Heart left ventricle (tissue), 16 donors: ENCODE measurements around the gene RITA1. TPM values are rescaled to one million over a fixed set of nuclear protein-coding genes. Genes with fewer than 3 reads are reported as not detected.

Experiments used
- ATAC-seq, 4 donors: fragments of 200-7000 bp; cut with Tn5 transposase; one replicate each; pipeline ENCODE4 v1.9.1; 2020 to 2022; ENCODE audit warnings: moderate library complexity in 4 of 4, mild to moderate bottlenecking in 3 of 4, moderate number of reproducible peaks in 1 of 4
- DNase-seq, 5 donors: peaks; one replicate each; pipeline ENCODE4 v3.0.0-alpha.2; 2020
- H3K27ac ChIP-seq, 12 donors: fragments of 200-600 bp; sonication (generic) in 4 of 12; one replicate each; pipeline versions ENCODE4 v1.5.0 to v1.8.0; 2016 to 2022; ENCODE audit warnings: mild to moderate bottlenecking in 2 of 12
- H3K27me3 ChIP-seq, 9 donors: fragments of 200-600 bp; sonication (generic) in 2 of 9; one replicate each; pipeline versions ENCODE4 v1.5.1 to v1.8.0; 2016 to 2022; ENCODE audit warnings: mild to moderate bottlenecking in 3 of 9
- H3K36me3 ChIP-seq, 9 donors: fragments of 200-600 bp; sonication (generic) in 2 of 9; one replicate each; pipeline versions ENCODE4 v1.5.0 to v1.8.0; 2018 to 2022; ENCODE audit warnings: mild to moderate bottlenecking in 2 of 9
- H3K4me1 ChIP-seq, 12 donors: fragments of 200-600 bp; sonication (generic) in 4 of 12; one replicate each; pipeline versions ENCODE4 v1.5.0 to v1.8.0; 2016 to 2022; ENCODE audit warnings: mild to moderate bottlenecking in 3 of 12
- H3K4me3 ChIP-seq, 12 donors: fragments of 200-600 bp; sonication (generic) in 4 of 12; one replicate each; pipeline versions ENCODE4 v1.5.0 to v1.8.0; 2017 to 2022; ENCODE audit warnings: mild to moderate bottlenecking in 9 of 12, moderate library complexity in 4 of 12
- H3K9me3 ChIP-seq, 12 donors: fragments of 200-600 bp; sonication (generic) in 4 of 12; one replicate each; pipeline versions ENCODE4 v1.5.0 to v1.8.0; 2016 to 2022; ENCODE audit warnings: mild to moderate bottlenecking in 1 of 12
- POLR2A ChIP-seq, 2 donors: fragments of 450-650 bp; IDR thresholded peaks; one replicate each; pipeline ENCODE4 v1.6.1; 2017; ENCODE audit warnings: antibody characterized with exemption in 2 of 2, mild to moderate bottlenecking in 2 of 2, moderate library complexity in 2 of 2
- WGBS, 4 donors: extraction: QIAGEN DNeasy Blood & Tissue Kit in 2 of 4; methylation state at CpG; one replicate each; pipeline versions ENCODE4 v1.1.5 to v1.1.7; 2013 to 2018; 5-methylcytosine and 5-hydroxymethylcytosine counted together
- intact Hi-C, 10 donors: fragments of 100-400 bp; cut with DNase I; formaldehyde crosslinking; loops; one replicate each; pipeline versions ENCODE4 v1.11.1 to v1.14.2; 2022
- polyA plus RNA-seq, 2 donors: library from polyadenylated mRNA; stranded (reverse); fragments of 200-250 nt; gene quantifications; one replicate each; pipeline ENCODE4 v1.2.3, GENCODE V29; 2013
- total RNA-seq, 9 donors: library from RNA; depleted of rRNA in 2 of 9; stranded (reverse); fragments of >200 nt in 2 of 9; fragmentation: NEBNext Ultra II Directional in 3 of 9; extraction: Animal tissue kit (Norgen Biotek cat#: 25700) in 3 of 9; gene quantifications; one replicate each; pipeline versions ENCODE4 v1.1.0 to v1.2.4, GENCODE V29; 2016 to 2023
- TF ChIP-seq, protein P1 (sequence below), 12 donors: fragments of 200-600 bp; sonication (generic) in 4 of 12; IDR thresholded peaks; one replicate each; pipeline versions ENCODE4 v1.5.0 to v1.8.0; 2018 to 2022; ENCODE audit warnings: antibody characterized with exemption in 12 of 12, mild to moderate bottlenecking in 5 of 12
- donor health status: ischemic (EF 13 %, LVEDD 7.1; RV severe dilation, severe dysfunction).
- donor health status: healthy with polysubstance abuse.
- donor health status: DM: no; HTN: yes; CAD: no.
- donor health status: DM: no; HTN: no; CAD: no.
- donor health status: ischemic (EF 25% LVEDD 6.9; RV normal size, moderate dysfunction).
- donor health status: ischemic (EF 25% LVEDD 5.7; RV mildly dilated, moderate dysfunction).
- donor health status: healthy.
- donor health status: DM: yes; HTN: yes; CAD: no.
- donor health status: ischemic (EF 35%, LVEDD 5.7; RV mildly dilated, moderate dysfunction).
- donor health status: nonischemic (EF 11% LVEDD 7.7; RV severe dilation, severe dysfunction).
- donor health status: DM: yes; HTN: yes; CAD: no.
- donor health status: PGD.
- donor health status: ischemic (EF 29% LVEDD 5.4; RV normal size, mild dysfunction).
- donor health status: nonischemic (EF 23%, LVEDD 6.1; RV moderate dilation, normal function).

Gene RITA1
- total and polyA plus RNA-seq, 11 donors = 10.4 to 30.7 (median 14.7) TPM

DNA sequence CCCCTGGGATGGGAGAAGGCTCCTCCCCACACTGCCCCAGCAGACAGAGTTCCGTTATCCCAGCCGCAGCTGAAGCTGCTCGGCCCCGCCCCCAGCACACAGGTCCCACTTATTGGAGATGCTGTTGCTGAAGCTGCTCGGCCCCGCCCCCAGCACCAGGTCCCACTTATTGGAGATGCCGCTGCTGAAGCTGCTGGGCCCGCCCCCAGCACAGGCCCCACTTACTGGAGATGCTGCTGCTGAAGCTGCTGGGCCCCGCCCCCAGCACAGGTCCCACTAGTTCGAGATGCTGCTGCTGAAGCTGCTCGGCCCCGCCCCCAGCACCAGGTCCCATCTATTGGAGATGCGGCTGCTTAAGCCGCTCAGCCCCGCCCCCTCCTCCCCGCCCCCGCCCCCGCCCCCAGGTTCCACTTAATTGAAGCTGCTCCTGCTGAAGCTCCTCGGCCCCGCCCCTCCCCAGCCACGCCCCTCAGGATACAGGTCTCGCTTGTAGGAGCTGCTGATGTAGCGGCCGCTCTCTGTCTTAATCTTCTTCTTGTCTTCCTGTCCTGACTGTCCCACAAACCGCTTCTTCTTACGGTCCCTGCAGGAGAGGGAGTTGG lies 24.0 kb upstream of the RITA1 start:
- intact Hi-C loops = no loop called here
- peaks cover 0 to 91% (median 85%) of the 10 kb centered on the region in 9 donors for H3K36me3 ChIP-seq
- peaks cover 0 to 3% (median 0%) of the 10 kb centered on the region in 9 donors for H3K27me3 ChIP-seq
- H3K4me1 ChIP-seq = peaks cover 0 to 6% (median 0%) of the 10 kb centered on the region in 12 donors
- 76 to 86% (median 80%) methylated on average over 16 to 26 of the region's 26 CpGs for WGBS, 4 donors
- H3K9me3 ChIP-seq = no peaks in the 10 kb centered on the region
- no peak overlapping the region for H3K27ac ChIP-seq
- ATAC-seq (no peak), DNase-seq (peak in 1 of 5 donors; percentile 54)
- H3K4me3 ChIP-seq = no peak overlapping the region
- TF ChIP-seq POLR2A (IDR thresholded peaks at IDR 0.05) = no peak
- TF ChIP-seq, protein P1, sequence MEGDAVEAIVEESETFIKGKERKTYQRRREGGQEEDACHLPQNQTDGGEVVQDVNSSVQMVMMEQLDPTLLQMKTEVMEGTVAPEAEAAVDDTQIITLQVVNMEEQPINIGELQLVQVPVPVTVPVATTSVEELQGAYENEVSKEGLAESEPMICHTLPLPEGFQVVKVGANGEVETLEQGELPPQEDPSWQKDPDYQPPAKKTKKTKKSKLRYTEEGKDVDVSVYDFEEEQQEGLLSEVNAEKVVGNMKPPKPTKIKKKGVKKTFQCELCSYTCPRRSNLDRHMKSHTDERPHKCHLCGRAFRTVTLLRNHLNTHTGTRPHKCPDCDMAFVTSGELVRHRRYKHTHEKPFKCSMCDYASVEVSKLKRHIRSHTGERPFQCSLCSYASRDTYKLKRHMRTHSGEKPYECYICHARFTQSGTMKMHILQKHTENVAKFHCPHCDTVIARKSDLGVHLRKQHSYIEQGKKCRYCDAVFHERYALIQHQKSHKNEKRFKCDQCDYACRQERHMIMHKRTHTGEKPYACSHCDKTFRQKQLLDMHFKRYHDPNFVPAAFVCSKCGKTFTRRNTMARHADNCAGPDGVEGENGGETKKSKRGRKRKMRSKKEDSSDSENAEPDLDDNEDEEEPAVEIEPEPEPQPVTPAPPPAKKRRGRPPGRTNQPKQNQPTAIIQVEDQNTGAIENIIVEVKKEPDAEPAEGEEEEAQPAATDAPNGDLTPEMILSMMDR (IDR thresholded peaks at IDR 0.05) = no peak

DNA sequence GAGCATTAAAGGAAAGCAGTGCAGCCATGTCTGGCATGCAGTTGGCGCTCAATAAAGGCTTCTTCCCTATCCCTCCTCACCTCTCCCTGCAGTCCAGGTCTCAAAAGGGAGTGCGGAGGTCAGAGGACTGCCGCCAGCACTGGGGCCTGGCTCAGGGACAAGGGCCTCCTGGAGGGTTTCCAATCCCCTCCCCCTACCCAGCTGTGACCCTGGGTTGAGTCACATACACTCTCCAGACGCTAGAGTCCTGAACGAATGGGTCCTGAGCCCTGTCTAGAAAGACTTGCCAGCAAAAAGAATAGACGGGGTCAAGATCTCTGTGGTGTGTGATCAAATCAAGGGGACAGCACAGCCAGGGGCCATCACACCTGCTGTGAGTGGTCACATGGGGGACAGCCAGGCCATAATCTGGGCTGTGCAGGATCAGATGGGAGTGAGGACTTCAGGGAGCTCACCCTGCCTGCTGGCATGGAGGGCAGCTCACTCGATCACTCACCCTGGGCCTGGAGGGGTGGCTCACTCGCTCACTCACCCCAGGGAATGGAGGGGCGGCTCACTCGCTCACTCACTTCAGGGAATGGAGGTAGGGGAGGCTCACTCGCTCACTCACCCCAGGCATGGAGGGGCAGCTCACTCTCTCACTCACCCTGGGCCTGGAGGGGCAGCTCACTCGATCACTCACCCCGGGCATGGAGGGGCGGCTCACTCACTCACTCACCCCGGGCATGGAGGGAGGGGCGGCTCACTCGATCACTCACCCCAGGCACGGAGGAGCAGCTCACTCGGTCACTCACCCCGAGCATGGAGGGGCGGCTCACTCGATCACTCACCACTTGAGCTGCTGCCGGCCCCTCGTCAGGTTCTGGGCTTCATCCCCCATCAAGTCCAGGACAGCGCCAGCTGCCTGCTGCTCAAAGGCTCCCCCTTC lies 23.2 kb upstream of the RITA1 start:
- Histone ChIP-seq H3K36me3 (peaks cover 0 to 98% (median 93%) of the 10 kb centered on the region in 9 donors), H3K9me3 (no peaks in the 10 kb centered on the region), H3K27ac (no peak overlapping the region), H3K4me1 (peaks cover 0 to 6% (median 0%) of the 10 kb centered on the region in 12 donors), H3K4me3 (no peak overlapping the region), H3K27me3 (no peaks in the 10 kb centered on the region)
- no peak for TF ChIP-seq POLR2A (IDR thresholded peaks at IDR 0.05)
- TF ChIP-seq, protein P1 (IDR thresholded peaks at IDR 0.05) = no peak
- whole genome bisulfite sequencing, 4 donors = 65 to 84% (median 82%) methylated on average over 10 to 25 of the region's 25 CpGs
- DNase-seq (peak in 1 of 5 donors; percentile 69), ATAC-seq (peak in 3 of 4 donors; percentile 37 to 76 (median 43))
- intact Hi-C loops = no loop called here

DNA sequence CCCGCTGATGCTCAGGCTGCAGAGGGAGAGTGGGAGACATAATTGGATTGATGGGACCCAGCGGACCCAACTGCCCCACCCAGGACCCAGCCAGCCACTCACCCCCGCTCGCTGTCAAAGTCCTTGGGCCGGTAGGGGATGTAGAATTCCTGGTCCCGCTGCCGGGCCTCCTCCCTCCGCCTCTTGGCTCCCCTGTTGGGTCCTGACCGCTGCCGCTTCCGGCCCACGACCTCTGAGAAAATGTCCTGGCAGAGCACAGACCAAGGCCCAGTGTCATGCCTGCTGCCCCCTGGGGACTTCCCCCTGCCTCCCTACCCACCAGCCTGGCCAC lies 22.5 kb upstream of the RITA1 start:
- TF ChIP-seq POLR2A (IDR thresholded peaks at IDR 0.05) = no peak
- TF ChIP-seq, protein P1 (IDR thresholded peaks at IDR 0.05) = no peak
- H3K27me3 ChIP-seq = no peaks in the 10 kb centered on the region
- peaks cover 0 to 98% (median 95%) of the 10 kb centered on the region in 9 donors for H3K36me3 ChIP-seq
- H3K4me1 ChIP-seq = peaks cover 0 to 6% (median 0%) of the 10 kb centered on the region in 12 donors
- H3K9me3 ChIP-seq = no peaks in the 10 kb centered on the region
- intact Hi-C loops = no loop called here
- H3K27ac ChIP-seq = no peak overlapping the region
- ATAC-seq (no peak), DNase-seq (peak in 1 of 5 donors; percentile 48)
- no peak overlapping the region for H3K4me3 ChIP-seq
- 92 to 98% (median 95%) methylated on average over 9 to 12 of the region's 12 CpGs for WGBS, 4 donors

DNA sequence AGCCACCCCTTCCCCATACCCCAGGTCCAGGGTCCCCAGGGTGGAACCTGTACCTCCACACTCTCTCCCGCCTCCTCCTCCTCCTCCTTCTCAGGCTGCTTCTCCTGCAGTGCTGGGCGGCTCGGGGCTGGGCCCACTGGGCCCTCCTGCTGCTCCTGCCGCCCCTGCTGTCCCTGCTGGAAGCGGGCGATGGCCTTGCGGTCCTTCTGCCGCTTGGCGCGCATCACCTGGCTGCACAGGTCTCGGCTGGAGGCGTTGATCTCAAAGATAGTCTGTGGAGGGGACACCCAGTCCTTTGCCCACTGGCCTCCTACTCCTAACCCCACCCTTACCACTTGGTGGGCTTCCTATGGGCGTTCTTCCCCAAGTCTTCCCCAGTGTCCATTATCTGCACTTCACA lies 21.5 kb upstream of the RITA1 start:
- Histone ChIP-seq H3K36me3 (peaks cover 0 to 98% (median 95%) of the 10 kb centered on the region in 9 donors), H3K9me3 (no peaks in the 10 kb centered on the region), H3K27ac (no peak overlapping the region), H3K4me1 (peaks cover 0 to 6% (median 0%) of the 10 kb centered on the region in 12 donors), H3K27me3 (no peaks in the 10 kb centered on the region), H3K4me3 (no peak overlapping the region)
- intact Hi-C loops = no loop called here
- 95 to 99% (median 97%) methylated on average over 11 to 13 of the region's 13 CpGs for WGBS, 4 donors
- DNase-seq (no peak), ATAC-seq (no peak)
- TF ChIP-seq, protein P1 (IDR thresholded peaks at IDR 0.05) = no peak
- no peak for TF ChIP-seq POLR2A (IDR thresholded peaks at IDR 0.05)
